A673 (cell line): Measurements from ENCODE around the gene C19orf38. TPM values are rescaled to one million over a fixed set of nuclear protein-coding genes. Genes with fewer than 3 reads are reported as not detected.
A peak's percentile ranks its signal among the peaks of the same experiment; 100 is the strongest.

ENCODE experiments used
- BruUV-seq: library from RNA; stranded (reverse); fragments of 400-500 nt; replicated peaks from 2 replicates; lab custom pipeline; 2021; lab: Mats Ljungman, UMichigan
- CTCF ChIA-PET: fragments of 300-600 bp; sonication (Branson Sonifier 250); formaldehyde crosslinking; loops from one replicate; lab custom pipeline; 2022; ENCODE audit warnings: antibody characterized with exemption; lab: Charles Lee
- POLR2A ChIA-PET: fragments of 300-600 bp; sonication (Branson Sonifier 250); formaldehyde crosslinking; loops from one replicate; lab custom pipeline; 2022; ENCODE audit warnings: antibody characterized with exemption; ENCODE audit not compliant: low non-redundant PET; lab: Charles Lee
- DNase-seq: peaks from one replicate; pipeline ENCODE4 v3.0.0-alpha.2; 2015; ENCODE audit warnings: low spot score
- H3K27ac ChIP-seq: fragments of 200-600 bp; sonication (generic); 2 replicates; pipeline ENCODE4 v1.5.1; 2016; ENCODE audit warnings: mixed run types, low read depth, mild to moderate bottlenecking, mixed read lengths, antibody characterized with exemption, low read length; ENCODE audit not compliant: poor library complexity, severe bottlenecking
- H3K27me3 ChIP-seq: fragments of 200-600 bp; sonication (generic); replicated peaks from 2 replicates; pipeline ENCODE4 v1.6.1; 2017; ENCODE audit warnings: mixed run types, low read depth, mild to moderate bottlenecking, mixed read lengths, antibody characterized with exemption, low read length; ENCODE audit not compliant: insufficient read depth, poor library complexity
- H3K36me3 ChIP-seq: fragments of 200-600 bp; sonication (generic); 2 replicates; pipeline ENCODE4 v1.6.1; 2016; ENCODE audit warnings: mixed run types, mild to moderate bottlenecking, mixed read lengths, antibody characterized with exemption, low read length; ENCODE audit not compliant: insufficient read depth, poor library complexity, severe bottlenecking
- H3K4me1 ChIP-seq: fragments of 200-600 bp; sonication (generic); 2 replicates; pipeline ENCODE4 v1.6.1; 2017; ENCODE audit warnings: mixed run types, mild to moderate bottlenecking, mixed read lengths, antibody characterized with exemption, low read length; ENCODE audit not compliant: insufficient read depth, poor library complexity, severe bottlenecking
- H3K4me3 ChIP-seq: fragments of 200-600 bp; sonication (generic); 2 replicates; pipeline ENCODE4 v1.5.1; 2016; ENCODE audit warnings: low read depth, mixed run types, mild to moderate bottlenecking, mixed read lengths, low read length; ENCODE audit not compliant: poor library complexity, severe bottlenecking
- H3K9me3 ChIP-seq: fragments of 200-600 bp; sonication (generic); 2 replicates; pipeline ENCODE4 v1.6.1; 2016; ENCODE audit warnings: mixed run types, low read depth, mild to moderate bottlenecking, mixed read lengths, antibody characterized with exemption, low read length; ENCODE audit not compliant: poor library complexity, severe bottlenecking
- EZH2 ChIP-seq: fragments of 200-600 bp; sonication (generic); IDR thresholded peaks from 2 replicates; pipeline ENCODE4 v1.6.1; 2017; ENCODE audit warnings: borderline replicate concordance, low read depth, mild to moderate bottlenecking, mixed read lengths, antibody characterized with exemption, low read length; ENCODE audit not compliant: poor library complexity, severe bottlenecking
- intact Hi-C: fragments of 100-400 bp; cut with micrococcal nuclease; formaldehyde crosslinking; loops from one replicate; pipeline ENCODE4 v1.10.0; 2022; ENCODE audit not compliant: unreplicated experiment
- total RNA-seq: library from RNA; stranded (reverse); gene quantifications from 2 replicates; pipeline ENCODE4 v1.2.3, GENCODE V29; 2021
- TF ChIP-seq, protein P1 (sequence below): fragments of 300-800, 200-600 bp; sonication (generic); conservative IDR thresholded peaks from 2 replicates; pipeline ENCODE4 v1.5.1; 2017; ENCODE audit warnings: low read depth, mild to moderate bottlenecking, antibody characterized with exemption, low read length, moderate library complexity, mixed read lengths

C19orf38 gene
- total RNA-seq, 1 experiment from 2014 or later, result not detected

DNA sequence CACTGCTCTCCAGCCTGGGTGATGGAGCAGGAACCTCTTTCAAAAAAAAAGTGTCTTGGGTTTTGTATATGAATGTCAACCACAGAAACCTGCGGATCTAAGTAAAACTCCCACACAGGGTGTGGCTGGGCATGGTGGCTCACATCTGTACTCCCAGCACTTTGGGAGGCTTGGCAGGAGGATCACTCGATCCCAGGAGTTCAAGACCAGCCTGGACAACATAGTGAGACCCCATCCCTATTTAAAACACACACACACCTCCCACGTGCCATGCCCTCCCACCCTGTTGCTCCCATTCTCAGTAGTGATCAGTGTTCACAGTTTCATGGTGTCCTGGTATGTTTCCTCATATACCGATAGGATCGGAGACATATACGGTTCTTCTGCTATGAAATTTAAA lies 21.4 kb upstream of the C19orf38 start:
- H3K9me3 ChIP-seq, result no peaks in the 10 kb centered on the region
- intact Hi-C loops, result no loop called here
- no peaks in the 10 kb centered on the region for H3K27me3 ChIP-seq
- ChIA-PET CTCF (no interaction called here), POLR2A (no interaction called here)
- no peak overlapping the region for H3K27ac ChIP-seq
- H3K36me3 ChIP-seq, result peaks cover 5% of the 10 kb centered on the region
- TF ChIP-seq EZH2, result no peak
- TF ChIP-seq, protein P1, sequence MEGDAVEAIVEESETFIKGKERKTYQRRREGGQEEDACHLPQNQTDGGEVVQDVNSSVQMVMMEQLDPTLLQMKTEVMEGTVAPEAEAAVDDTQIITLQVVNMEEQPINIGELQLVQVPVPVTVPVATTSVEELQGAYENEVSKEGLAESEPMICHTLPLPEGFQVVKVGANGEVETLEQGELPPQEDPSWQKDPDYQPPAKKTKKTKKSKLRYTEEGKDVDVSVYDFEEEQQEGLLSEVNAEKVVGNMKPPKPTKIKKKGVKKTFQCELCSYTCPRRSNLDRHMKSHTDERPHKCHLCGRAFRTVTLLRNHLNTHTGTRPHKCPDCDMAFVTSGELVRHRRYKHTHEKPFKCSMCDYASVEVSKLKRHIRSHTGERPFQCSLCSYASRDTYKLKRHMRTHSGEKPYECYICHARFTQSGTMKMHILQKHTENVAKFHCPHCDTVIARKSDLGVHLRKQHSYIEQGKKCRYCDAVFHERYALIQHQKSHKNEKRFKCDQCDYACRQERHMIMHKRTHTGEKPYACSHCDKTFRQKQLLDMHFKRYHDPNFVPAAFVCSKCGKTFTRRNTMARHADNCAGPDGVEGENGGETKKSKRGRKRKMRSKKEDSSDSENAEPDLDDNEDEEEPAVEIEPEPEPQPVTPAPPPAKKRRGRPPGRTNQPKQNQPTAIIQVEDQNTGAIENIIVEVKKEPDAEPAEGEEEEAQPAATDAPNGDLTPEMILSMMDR, result no peak
- no peaks in the 10 kb centered on the region for H3K4me1 ChIP-seq
- H3K4me3 ChIP-seq, result no peak overlapping the region
- DNase-seq, result no peak
- BruUV-seq, result no TSS peak

DNA sequence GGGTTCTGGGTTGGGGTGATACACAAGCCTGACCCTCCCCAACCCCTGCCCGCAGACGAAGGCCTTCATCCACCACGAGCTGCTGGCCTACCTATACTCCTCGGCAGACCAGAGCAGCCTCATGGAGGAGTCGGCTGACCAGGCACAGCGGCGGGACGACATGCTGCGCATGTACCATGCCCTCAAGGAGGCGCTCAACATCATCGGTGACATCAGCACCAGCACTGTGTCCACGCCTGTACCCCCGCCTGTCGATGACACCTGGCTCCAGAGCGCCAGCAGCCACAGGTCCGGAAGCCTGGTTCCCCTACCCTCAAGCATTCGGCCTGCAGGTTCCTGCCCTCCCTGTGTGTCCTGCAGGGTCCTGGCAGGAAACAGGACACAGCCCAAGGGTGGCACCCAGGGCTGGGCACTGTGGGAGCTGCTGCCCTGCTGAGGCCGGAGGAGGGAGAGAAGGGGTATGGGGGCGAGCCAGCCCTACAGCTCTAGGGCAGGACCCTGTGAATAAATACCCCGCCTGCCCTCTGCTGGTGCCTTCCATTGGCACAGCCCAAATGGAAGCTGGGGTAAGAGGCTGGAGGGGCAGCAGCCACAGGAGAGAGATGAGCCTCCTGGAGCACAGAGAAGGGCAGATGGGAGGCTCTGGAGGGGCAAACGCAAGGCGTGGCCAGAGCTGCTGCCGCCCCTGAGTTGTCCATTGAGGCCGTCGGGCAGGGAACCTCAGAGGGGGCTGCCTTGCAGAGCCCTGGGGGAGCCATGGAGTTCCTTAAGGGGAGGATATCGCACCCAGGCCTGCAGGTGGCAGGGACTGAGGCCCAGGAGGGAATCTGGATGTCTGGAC lies 19.0 kb upstream of the C19orf38 start:
- no peak for DNase-seq
- ChIA-PET POLR2A (no interaction called here), CTCF (interaction anchor here (0.5 to 1.5 kb wide), 4 partner anchors 21 to 248 kb away, joined by 3 to 6 read pairs (median 5); partner anchors contain the start of gene DNM2)
- no TSS peak for BruUV-seq
- no peaks in the 10 kb centered on the region for H3K27me3 ChIP-seq
- no peaks in the 10 kb centered on the region for H3K9me3 ChIP-seq
- H3K27ac ChIP-seq, result no peak overlapping the region
- intact Hi-C loops, result no loop called here
- no peaks in the 10 kb centered on the region for H3K4me1 ChIP-seq
- no peak overlapping the region for H3K4me3 ChIP-seq
- TF ChIP-seq, protein P1, result peak; percentile 31; the same call in 1 of the 2 replicates
- TF ChIP-seq EZH2, result no peak
- peaks cover 18% of the 10 kb centered on the region for H3K36me3 ChIP-seq

DNA sequence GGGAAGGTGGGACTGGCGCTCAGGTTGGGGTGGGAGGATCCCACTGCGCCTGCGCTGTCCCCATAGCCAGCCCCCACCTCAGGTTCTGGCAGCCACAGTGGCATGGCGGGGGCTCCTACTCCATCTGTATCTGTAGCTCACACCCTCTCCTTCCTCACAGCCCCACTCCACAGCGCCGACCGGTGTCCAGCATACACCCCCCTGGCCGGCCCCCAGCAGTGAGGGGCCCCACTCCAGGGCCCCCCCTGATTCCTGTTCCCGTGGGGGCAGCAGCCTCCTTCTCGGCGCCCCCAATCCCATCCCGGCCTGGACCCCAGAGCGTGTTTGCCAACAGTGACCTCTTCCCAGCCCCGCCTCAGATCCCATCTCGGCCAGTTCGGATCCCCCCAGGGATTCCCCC lies 18.2 kb upstream of the C19orf38 start:
- H3K9me3 ChIP-seq, result no peaks in the 10 kb centered on the region
- H3K4me3 ChIP-seq, result no peak overlapping the region
- H3K36me3 ChIP-seq, result peaks cover 13% of the 10 kb centered on the region
- no TSS peak for BruUV-seq
- no peak for TF ChIP-seq EZH2
- TF ChIP-seq, protein P1, result no peak
- no peaks in the 10 kb centered on the region for H3K27me3 ChIP-seq
- no peak for DNase-seq
- POLR2A ChIA-PET, result no interaction called here
- intact Hi-C loops, result no loop called here
- H3K4me1 ChIP-seq, result no peaks in the 10 kb centered on the region
- H3K27ac ChIP-seq, result no peak overlapping the region
- CTCF ChIA-PET, result interaction anchor here (0.5 to 1.2 kb wide), 3 partner anchors 21 to 249 kb away, joined by 3 to 6 read pairs (median 5); partner anchors contain the start of gene DNM2
